HepG2 (cell line): ENCODE results near the gene PRSS33. TPM values are rescaled to one million over a fixed set of nuclear protein-coding genes. Genes with fewer than 3 reads are reported as not detected.

Experiments
- ARID2 ChIP-seq: sonication (generic); formaldehyde crosslinking; IDR thresholded peaks from 2 replicates; pipeline ENCODE4 v1.8.1; 2022; ENCODE audit warnings: mild to moderate bottlenecking, missing genetic modification reagents, borderline replicate concordance
- ARNTL ChIP-seq: sonication (generic); formaldehyde crosslinking; IDR thresholded peaks from 2 replicates; pipeline ENCODE4 v1.4.0; 2020; ENCODE audit warnings: mild to moderate bottlenecking, missing genetic modification reagents
- DBP ChIP-seq: sonication (generic); formaldehyde crosslinking; IDR thresholded peaks from 2 replicates; pipeline ENCODE4 v1.4.0; 2020; ENCODE audit warnings: missing genetic modification reagents; ENCODE audit errors: not compliant biosample characterization
- HNF4A ChIP-seq: sonication (generic); formaldehyde crosslinking; IDR thresholded peaks from 2 replicates; pipeline ENCODE4 v1.4.0; 2020; ENCODE audit warnings: missing genetic modification reagents
- IRF9 ChIP-seq: sonication (generic); formaldehyde crosslinking; IDR thresholded peaks from 2 replicates; pipeline ENCODE4 v1.8.0; 2022; ENCODE audit warnings: missing genetic modification reagents, mild to moderate bottlenecking, borderline replicate concordance
- LCORL ChIP-seq, 2 experiments: fragments of 450-650 bp in 1 of 2; sonication (generic) in 1 of 2; formaldehyde crosslinking in 1 of 2; IDR thresholded peaks; 2 replicates each; pipeline versions ENCODE4 v1.5.0 to v1.6.1; 2017 to 2020; ENCODE audit warnings: antibody characterized with exemption in 1 of 2, missing genetic modification reagents in 1 of 2
- RERE ChIP-seq: IDR thresholded peaks from 2 replicates; pipeline ENCODE4 v1.6.1; 2016; ENCODE audit warnings: low read depth, missing genetic modification reagents, missing compliant biosample characterization
- SNAPC5 ChIP-seq: sonication (generic); formaldehyde crosslinking; IDR thresholded peaks from 2 replicates; pipeline ENCODE4 v1.8.1; 2023; ENCODE audit warnings: mild to moderate bottlenecking, missing genetic modification reagents, borderline replicate concordance
- STAT5B ChIP-seq: sonication (generic); formaldehyde crosslinking; IDR thresholded peaks from 2 replicates; pipeline ENCODE4 v1.4.0; 2020; ENCODE audit warnings: missing genetic modification reagents
- TCF12 ChIP-seq, 2 experiments: fragments of 450-650 bp in 1 of 2; sonication (generic) in 1 of 2; formaldehyde crosslinking in 1 of 2; IDR thresholded peaks; 2 replicates each; pipeline versions ENCODE4 v1.6.1 to v1.8.0; 2017 to 2022; ENCODE audit warnings: antibody characterized with exemption in 1 of 2, mild to moderate bottlenecking in 1 of 2, missing genetic modification reagents in 1 of 2, moderate library complexity in 1 of 2
- ZNF34 ChIP-seq: sonication (generic); formaldehyde crosslinking; IDR thresholded peaks from 2 replicates; pipeline ENCODE4 v1.4.0; 2020; ENCODE audit warnings: mild to moderate bottlenecking, missing genetic modification reagents, borderline replicate concordance
- ZNF503 ChIP-seq: sonication (generic); formaldehyde crosslinking; IDR thresholded peaks from 2 replicates; pipeline ENCODE4 v1.4.0; 2020; ENCODE audit warnings: missing genetic modification reagents
- ZNF574 ChIP-seq: sonication (generic); formaldehyde crosslinking; IDR thresholded peaks from 2 replicates; pipeline ENCODE4 v1.4.0; 2020; ENCODE audit warnings: missing genetic modification reagents
- ZNF720 ChIP-seq: sonication (generic); formaldehyde crosslinking; IDR thresholded peaks from 2 replicates; pipeline ENCODE4 v1.4.0; 2020; ENCODE audit warnings: missing genetic modification reagents
- polyA plus RNA-seq, 8 experiments: library from polyadenylated mRNA; depleted of rRNA in 3 of 8; stranded (reverse) in 7 of 8; unstranded in 1 of 8; fragments of >200 nt; fragmentation: Illumina TruSeq in 4 of 8; extraction: Trizol in 4 of 8; gene quantifications; 2 replicates each; pipeline versions ENCODE4 v1.2.1 to v1.2.3, GENCODE V29; 2011 to 2016; ENCODE audit warnings: low read depth in 4 of 8, missing spikeins in 1 of 8, mixed read lengths in 1 of 8; ENCODE audit not compliant: insufficient read depth in 1 of 8
- total RNA-seq, 5 experiments: library from RNA; depleted of rRNA; stranded (reverse); fragments of >200 nt; fragmentation: Illumina TruSeq; extraction: Trizol; gene quantifications; 2 replicates each; pipeline ENCODE4 v1.2.3, GENCODE V29; 2016; ENCODE audit warnings: low read depth in 1 of 5

Gene PRSS33
- total and polyA plus RNA-seq, 2 of the 13 experiments (the other 11 are each of a cell fraction or from before 2014, with no cell fraction given), result not detected

- TF ChIP-seq DBP (CRISPR knock-in tag) (no peak), ZNF503 (CRISPR knock-in tag) (peak; percentile 86; the same call in 1 of the 2 replicates), TCF12 (IDR thresholded peaks at IDR 0.05) (no peak), TCF12 (CRISPR knock-in tag; IDR thresholded peaks at IDR 0.05) (peak; percentile 89), IRF9 (peak; percentile 84; the same call in 1 of the 2 replicates), RERE (no peak), ZNF34 (peak; percentile 66; the same call in 1 of the 2 replicates), LCORL (IDR thresholded peaks at IDR 0.05) (0 out of 2 replicates have a peak, but pooled peaks have one; percentile 5), LCORL (CRISPR knock-in tag; IDR thresholded peaks at IDR 0.05) (peak; percentile 89), SNAPC5 (CRISPR knock-in tag) (no peak), ARNTL (peak; percentile 56; the same call in 1 of the 2 replicates), ARID2 (no peak), ZNF720 (no peak), HNF4A (peak; percentile 28; the same call in 1 of the 2 replicates), STAT5B (CRISPR knock-in tag) (no peak; the same call in 1 of the 2 replicates), ZNF574 (CRISPR knock-in tag) (peak; percentile 90)
These were observed 35.1 kb downstream of the PRSS33 start, which contains the start of gene SRRM2 (continued) for GRCh38 chr16:2752035-2752849.
